Measurements from ENCODE around the gene NUAK1.
"Not testable (repeated sequence)": the region's sequence is repeated elsewhere in the genome, so short reads cannot be mapped to it uniquely, and the experiment has no call there.

The NUAK1 gene

DNA sequence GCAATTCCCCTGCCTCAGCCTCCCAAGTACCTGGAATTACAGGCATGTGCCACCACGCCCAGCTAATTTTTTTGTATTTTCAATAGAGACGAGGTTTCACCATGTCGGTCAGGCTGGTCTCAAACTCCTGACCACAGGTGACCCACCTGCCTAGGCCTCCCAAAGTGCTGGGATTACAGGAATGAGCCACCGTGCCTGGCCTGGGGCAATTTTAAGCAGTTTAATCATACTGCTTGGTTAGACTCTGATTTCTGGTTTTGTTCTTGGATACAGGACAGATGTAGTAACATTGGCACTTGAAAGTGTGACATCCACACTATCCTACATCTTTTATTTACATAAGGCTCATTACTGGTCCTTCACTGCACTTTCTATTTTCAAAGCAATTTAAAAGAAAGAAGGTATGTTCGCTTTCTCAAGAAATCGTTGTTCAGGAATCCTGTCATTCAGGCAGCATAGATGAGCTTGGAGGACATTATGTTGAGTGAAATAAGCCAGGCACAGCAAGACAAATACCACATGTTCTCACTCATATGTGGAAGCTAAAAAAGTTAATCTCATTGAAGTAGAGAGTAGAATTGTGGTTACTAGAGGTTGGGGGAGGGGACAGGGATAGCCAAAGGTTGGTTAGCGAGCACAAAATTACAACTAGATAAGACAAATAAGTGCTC, 4.0 kb upstream of the NUAK1 start:
- TF ChIP-seq ZNF565 (CRISPR knock-in tag; conservative IDR thresholded peaks at IDR 0.05; ENCODE audit: low read depth) (no peak), ISL1 (CRISPR knock-in tag; IDR thresholded peaks at IDR 0.05) (peak; percentile 57)
- TF ChIP-seq, protein P1, sequence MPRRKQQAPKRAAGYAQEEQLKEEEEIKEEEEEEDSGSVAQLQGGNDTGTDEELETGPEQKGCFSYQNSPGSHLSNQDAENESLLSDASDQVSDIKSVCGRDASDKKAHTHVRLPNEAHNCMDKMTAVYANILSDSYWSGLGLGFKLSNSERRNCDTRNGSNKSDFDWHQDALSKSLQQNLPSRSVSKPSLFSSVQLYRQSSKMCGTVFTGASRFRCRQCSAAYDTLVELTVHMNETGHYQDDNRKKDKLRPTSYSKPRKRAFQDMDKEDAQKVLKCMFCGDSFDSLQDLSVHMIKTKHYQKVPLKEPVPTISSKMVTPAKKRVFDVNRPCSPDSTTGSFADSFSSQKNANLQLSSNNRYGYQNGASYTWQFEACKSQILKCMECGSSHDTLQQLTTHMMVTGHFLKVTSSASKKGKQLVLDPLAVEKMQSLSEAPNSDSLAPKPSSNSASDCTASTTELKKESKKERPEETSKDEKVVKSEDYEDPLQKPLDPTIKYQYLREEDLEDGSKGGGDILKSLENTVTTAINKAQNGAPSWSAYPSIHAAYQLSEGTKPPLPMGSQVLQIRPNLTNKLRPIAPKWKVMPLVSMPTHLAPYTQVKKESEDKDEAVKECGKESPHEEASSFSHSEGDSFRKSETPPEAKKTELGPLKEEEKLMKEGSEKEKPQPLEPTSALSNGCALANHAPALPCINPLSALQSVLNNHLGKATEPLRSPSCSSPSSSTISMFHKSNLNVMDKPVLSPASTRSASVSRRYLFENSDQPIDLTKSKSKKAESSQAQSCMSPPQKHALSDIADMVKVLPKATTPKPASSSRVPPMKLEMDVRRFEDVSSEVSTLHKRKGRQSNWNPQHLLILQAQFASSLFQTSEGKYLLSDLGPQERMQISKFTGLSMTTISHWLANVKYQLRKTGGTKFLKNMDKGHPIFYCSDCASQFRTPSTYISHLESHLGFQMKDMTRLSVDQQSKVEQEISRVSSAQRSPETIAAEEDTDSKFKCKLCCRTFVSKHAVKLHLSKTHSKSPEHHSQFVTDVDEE (CRISPR knock-in tag; IDR thresholded peaks at IDR 0.05): no peak

GRCh38 chr12:106141920-106142319, 3.2 kb upstream of the NUAK1 start:
- not testable (repeated sequence) for ATAC-seq

More for the DNA sequence above, 4.0 kb upstream of the NUAK1 start:
- no peak for ATAC-seq

DNA sequence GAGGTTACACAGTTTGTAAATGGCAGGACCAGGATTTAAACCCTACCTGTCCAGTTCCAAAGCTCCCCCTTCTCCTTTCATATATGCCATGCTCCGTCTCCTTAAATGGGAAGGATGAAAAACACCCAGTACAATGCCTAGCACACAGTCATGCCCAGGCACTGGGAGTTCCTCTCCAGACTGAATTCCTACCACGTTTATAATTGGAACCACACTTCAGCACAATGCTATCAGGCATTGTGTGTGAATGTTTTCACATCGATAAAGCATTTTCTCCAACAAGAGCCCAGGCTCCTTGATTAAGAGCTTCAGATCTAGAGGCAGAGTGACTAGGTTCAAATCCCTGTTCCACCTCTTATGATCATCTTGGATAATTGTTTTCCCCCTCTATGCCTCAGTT, 2.7 kb upstream of the NUAK1 start:
- no peak for TF ChIP-seq TCF4 (CRISPR knock-in tag; IDR thresholded peaks at IDR 0.05; ENCODE audit: borderline replicate concordance)
- no peak for TF ChIP-seq OSR1 (CRISPR knock-in tag; IDR thresholded peaks at IDR 0.05)
- TF ChIP-seq ZNF70 (CRISPR knock-in tag; IDR thresholded peaks at IDR 0.05): no peak
- TF ChIP-seq PPARA (CRISPR knock-in tag; IDR thresholded peaks at IDR 0.05; ENCODE audit: borderline replicate concordance): no peak
- no peak for TF ChIP-seq CSDC2 (CRISPR knock-in tag; IDR thresholded peaks at IDR 0.05)
- TF ChIP-seq TOX (CRISPR knock-in tag; IDR thresholded peaks at IDR 0.05; ENCODE audit: borderline replicate concordance): no peak
- TF ChIP-seq POU6F1 (CRISPR knock-in tag; IDR thresholded peaks at IDR 0.05; ENCODE audit: borderline replicate concordance, low read depth): no peak
- TF ChIP-seq, protein P2, sequence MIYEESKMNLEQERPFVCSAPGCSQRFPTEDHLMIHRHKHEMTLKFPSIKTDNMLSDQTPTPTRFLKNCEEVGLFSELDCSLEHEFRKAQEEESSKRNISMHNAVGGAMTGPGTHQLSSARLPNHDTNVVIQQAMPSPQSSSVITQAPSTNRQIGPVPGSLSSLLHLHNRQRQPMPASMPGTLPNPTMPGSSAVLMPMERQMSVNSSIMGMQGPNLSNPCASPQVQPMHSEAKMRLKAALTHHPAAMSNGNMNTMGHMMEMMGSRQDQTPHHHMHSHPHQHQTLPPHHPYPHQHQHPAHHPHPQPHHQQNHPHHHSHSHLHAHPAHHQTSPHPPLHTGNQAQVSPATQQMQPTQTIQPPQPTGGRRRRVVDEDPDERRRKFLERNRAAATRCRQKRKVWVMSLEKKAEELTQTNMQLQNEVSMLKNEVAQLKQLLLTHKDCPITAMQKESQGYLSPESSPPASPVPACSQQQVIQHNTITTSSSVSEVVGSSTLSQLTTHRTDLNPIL (CRISPR knock-in tag; IDR thresholded peaks at IDR 0.05; ENCODE audit: low read depth): no peak
- no peak for ATAC-seq

DNA sequence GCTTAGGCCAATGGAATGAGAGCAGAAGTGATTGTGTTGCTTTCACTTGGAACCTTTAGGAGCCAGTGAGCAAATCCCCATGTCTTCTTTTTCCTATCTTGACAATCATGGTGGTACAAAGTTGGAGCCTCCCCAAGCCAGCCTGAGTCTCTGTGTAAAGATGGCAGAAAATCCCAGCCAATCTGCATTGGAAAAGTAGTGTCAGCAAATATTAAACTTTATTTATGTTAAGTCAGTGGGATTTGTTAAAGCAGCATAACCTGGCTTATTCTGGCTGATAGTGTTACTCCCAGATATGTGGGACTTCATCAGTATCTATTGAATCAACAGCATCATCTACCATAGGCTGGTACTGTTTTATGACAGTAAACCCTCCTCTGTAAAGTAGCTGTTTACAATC, 2.2 kb upstream of the NUAK1 start:
- ATAC-seq: no peak
- TF ChIP-seq ISL1 (CRISPR knock-in tag; IDR thresholded peaks at IDR 0.05) (no peak), TCF4 (CRISPR knock-in tag; IDR thresholded peaks at IDR 0.05; ENCODE audit: borderline replicate concordance) (no peak), BACH2 (CRISPR knock-in tag; IDR thresholded peaks at IDR 0.05; ENCODE audit: borderline replicate concordance) (no peak), ZFP30 (CRISPR knock-in tag; IDR thresholded peaks at IDR 0.05) (no peak), OSR1 (CRISPR knock-in tag; IDR thresholded peaks at IDR 0.05) (no peak), CSDC2 (CRISPR knock-in tag; IDR thresholded peaks at IDR 0.05) (no peak)
- TF ChIP-seq, protein P1 (CRISPR knock-in tag; IDR thresholded peaks at IDR 0.05): no peak
- TF ChIP-seq, protein P2 (CRISPR knock-in tag; IDR thresholded peaks at IDR 0.05; ENCODE audit: low read depth): no peak

All from SK-N-SH treated with all-trans-retinoic acid at 6 μM for 48 hours (cell line).